HG03196 (cell line): ENCODE measurements around the gene SDC4.

Source experiments
- ATAC-seq: cut with Tn5 transposase; IDR thresholded peaks from one replicate; pipeline ENCODE4 v1.9.1; 2021; ENCODE audit not compliant: unreplicated experiment

Gene SDC4

DNA sequence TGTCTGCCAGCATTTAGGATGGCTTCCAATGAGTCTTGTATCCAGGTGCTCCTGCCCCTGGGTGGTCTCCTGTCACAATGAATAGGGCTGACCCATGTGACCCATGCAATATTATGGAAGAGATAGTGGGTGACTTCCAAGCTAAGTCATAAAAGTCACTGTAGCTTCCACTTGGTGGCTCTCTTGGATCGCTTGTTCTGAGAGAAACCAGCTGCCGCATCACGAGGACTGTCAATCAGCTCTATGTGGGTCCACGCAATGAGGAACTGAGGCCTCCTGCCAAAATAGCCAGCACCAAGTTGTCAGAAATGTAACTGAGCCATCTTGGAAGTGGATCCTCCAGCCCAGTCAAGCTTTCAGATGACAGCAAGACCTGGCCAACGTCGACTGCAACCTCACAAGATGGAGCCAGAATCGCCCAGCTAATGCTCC lies 25.3 kb downstream of the SDC4 start:
- no peak for ATAC-seq

- ATAC-seq, result no peak
Measured at GRCh38 chr20:45320948-45321595, 27.2 kb downstream of the SDC4 start.

- no peak for ATAC-seq
Measured at GRCh38 chr20:45318948-45319347, 29.3 kb downstream of the SDC4 start.

DNA sequence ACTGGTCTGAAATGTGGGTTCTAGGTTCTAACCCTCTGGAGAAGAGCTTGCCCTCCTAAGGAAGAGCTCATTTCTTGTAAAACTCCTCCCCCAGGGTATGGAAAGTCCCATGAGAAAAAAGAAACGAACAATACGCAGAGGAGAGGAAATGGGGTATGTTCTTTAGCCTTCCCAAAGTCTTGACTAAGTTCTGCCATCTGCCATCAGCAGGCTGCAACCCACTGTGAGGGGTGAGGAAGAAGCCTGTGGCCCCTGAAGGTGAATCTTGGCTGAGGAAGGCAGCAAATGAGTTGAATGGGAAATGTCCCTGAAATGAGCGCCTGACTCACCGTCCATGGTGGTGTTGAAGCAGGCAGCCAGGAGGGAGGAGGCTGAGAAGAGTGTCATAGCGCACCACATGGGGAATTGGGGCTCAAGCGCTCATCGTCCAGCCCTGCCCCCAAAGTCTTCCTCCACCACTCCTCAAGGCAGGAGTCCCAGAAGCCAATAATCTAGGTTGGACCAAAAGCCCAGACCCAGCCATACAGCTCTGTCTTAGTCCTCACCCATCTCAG lies 29.8 kb downstream of the SDC4 start:
- no peak for ATAC-seq

GRCh38 chr20:45317826-45318225 lies 30.4 kb downstream of the SDC4 start:
- no peak for ATAC-seq

DNA sequence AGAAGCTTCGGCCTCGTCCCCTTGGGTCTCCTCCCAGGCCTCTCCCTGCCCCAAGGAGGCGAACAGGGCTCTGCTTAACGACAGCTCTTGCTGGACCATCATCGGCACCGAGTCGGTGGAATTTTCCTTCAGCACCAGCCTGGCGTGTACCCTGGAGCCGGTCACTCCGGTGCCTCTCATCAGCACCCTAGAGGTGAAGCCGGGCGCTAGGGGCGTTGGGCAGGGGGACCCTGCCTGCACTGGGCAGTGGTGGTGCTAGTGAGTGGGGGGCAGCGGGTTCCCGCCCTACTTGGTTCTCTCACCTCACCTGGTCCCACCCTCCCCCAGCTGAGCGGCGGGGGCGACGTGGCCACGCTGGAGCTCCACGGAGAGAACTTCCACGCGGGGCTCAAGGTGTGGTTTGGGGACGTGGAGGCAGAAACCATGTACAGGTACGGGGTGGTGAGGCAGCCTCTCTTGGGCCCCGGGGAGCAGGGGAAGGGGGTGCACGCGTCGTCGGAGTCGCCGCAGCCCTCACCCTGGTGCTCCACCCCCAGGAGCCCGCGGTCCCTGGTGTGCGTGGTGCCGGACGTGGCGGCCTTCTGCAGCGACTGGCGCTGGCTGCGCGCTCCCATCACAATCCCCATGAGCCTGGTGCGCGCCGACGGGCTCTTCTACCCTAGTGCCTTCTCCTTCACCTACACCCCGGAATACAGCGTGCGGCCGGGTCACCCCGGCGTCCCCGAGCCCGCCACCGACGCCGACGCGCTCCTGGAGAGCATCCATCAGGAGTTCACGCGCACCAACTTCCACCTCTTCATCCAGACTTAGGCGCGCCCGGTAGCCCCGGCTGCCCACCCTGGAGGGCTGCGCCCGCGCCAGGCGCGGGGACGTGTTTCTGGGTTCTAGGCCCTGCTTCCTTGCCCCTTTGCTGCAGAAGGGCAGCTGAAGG lies 31.8 kb downstream of the SDC4 start:
- ATAC-seq, result no peak

DNA sequence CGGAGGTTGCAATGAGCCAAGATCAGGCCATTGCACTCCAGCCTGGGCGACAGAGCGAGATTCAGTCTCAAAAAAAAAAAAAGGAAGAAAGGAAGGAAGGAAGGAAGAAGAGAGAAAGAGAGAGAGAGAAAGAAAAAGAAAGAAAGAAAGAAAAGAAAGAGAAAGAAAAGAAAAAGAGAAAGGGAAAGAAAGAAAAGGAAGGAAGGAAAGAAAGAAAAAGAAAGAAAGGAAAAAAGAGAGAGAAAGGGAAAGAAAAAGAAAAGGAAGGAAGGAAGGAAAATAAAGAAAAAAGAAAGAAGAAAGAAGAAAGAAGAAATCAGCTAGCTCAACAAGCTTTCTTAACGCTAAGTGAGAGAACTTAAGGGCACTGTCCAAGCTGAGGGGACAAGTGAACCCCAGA lies 32.6 kb downstream of the SDC4 start:
- no peak for ATAC-seq

- no peak for ATAC-seq
Measured at GRCh38 chr20:45313943-45314342, 34.3 kb downstream of the SDC4 start.

DNA sequence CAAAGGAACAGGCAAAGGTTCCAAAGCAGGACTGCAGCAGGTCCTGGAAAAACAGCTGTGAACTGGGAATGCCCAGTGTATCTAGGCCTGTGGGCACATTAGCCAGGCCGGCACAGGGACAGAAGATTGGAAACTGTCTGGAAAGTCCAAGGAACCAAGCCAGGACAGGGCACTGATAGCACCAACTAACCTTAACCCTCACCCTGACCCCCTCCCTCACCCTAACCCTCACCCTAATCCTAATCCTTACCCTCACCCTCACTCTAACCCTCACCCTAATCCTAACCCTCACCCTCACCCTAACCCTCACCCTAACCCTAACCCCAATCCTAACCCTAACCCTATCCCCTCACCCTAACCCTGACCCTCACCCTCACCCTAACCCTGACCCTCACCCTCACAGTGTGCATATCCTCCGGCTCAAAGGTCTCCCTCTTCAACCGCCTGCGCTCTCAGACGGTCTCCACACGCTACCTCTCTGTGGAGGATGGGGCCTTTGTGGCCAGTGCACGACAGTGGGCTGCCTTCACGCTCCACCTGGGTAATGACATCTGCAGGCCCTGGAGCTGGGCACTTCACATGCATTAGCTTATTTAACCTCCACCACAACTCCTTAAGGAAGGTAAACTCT lies 35.0 kb downstream of the SDC4 start:
- no peak for ATAC-seq

- ATAC-seq, result no peak
Measured at GRCh38 chr20:45312241-45312640, 36.0 kb downstream of the SDC4 start.

- no peak for ATAC-seq
Measured at GRCh38 chr20:45311589-45312211, 36.5 kb downstream of the SDC4 start.

- no peak for ATAC-seq
Measured at GRCh38 chr20:45309075-45309474, 39.1 kb downstream of the SDC4 start.

- ATAC-seq, result no peak
Measured at GRCh38 chr20:45308117-45308778, 40.0 kb downstream of the SDC4 start, which contains the start of gene MATN4. Gene MATN4, minus strand, starts transcription at chr20:45308299. Its CDS starts 2,717 bp downstream, at chr20:45305582.

- ATAC-seq, result no peak
Measured at GRCh38 chr20:45307076-45307640, 41.1 kb downstream of the SDC4 start.

DNA sequence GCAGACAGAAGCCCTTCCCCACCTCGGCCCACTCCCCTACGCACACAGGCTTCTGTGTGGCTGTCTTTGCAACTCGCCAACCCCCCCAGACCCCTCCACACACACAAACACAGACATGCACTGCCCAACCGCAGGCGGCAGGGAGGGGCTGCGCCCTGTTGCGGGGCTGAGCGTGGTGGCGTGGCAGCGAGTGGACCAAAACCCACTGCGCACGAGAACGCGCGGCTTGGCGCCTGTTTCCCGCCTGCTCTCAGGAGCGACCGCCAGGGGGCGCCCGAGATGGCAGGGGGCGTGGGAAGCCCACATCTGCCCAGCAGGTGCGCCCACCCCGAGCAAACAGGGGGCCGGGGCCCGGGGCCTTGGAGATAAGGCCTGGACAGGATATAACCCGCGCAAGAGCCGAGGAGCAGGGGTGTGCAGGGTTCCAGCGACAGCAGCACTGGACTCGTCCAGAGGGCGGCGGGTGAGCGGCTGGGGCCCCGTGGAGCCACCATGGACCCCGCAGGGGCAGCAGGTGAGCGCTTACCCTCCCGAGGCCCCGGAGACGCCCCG lies 41.7 kb downstream of the SDC4 start, which contains the start of gene RBPJL:
TSS of gene RBPJL (plus strand) at position 410 of the 552 bp plus-strand sequence. CDS start at position 493, 83 bp downstream.
- no peak for ATAC-seq

- ATAC-seq, result no peak
Measured at GRCh38 chr20:45305262-45305661, 43.0 kb downstream of the SDC4 start.

DNA sequence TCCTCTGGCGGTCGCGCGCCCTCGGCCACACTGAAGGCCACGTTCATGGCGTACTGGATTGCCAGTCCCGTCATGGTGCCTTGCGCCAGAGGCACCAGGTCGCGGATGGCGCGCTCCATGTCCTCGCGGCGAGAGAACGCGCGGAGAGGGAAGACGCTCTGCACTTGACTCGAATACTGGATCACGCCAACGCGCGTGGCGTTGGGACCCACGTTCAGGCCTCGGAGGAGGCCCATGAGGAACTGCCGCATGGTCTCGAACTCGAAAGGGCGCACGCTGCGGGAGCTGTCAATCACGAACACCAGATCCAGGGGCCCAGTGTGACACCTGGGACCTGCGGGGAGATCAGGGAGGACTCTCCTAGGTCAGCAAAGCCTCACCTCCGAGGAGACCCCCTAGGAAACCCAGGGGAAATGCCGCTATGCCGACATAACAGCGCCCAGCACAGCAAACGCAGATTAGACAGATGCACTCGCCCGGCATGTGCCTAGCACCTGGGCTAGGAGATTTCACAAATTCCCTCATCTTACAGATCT lies 43.7 kb downstream of the SDC4 start:
- ATAC-seq, result no peak

DNA sequence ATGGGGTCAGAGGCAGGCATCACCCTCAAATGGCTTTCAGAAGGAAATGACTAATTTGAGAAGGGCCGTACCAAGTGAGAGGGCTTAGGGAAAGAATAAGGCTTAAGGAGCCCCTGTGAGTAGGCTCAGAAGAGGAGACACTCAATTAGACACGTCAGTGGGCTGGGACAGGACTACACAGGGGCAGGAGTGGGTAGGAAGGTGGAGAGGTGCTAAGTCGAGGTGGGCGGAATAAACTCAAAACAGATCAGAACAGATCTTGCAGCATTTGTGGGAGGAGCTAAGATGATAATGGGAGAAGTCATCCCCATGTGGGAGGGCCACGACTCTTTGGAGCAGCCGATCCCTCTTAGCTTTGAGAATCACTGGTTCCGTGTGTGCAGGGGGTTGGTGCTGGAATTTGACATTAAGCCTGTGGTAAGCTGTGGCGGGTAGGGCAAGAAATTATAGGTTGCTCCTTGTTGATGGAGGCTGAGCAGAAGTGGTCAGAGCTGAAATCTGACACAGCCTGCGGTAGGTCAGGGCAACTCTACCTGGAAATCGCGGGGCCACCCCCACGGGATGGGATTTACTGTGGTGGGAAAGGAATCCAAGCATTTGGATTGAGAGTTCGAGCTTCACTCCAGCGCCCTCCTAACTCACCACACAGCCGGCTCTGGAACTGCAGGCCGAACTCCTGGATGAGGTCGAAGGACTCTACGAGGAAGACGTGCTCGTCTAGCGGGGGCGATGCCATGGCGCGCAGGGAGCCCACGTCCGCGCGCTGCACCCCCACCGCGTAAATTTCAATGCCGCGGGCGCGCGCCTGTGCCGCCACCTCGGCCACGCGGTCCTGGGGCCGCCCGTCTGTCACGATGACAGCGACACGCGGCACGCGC lies 44.4 kb downstream of the SDC4 start:
- no peak for ATAC-seq
